ENCODE results near the gene B4GALNT1.

Gene B4GALNT1

GRCh38 chr12:57614948-57615500 is 18.0 kb downstream of the B4GALNT1 start:
- Histone ChIP-seq H3K27me3 (ENCODE audit: control insufficient read depth, insufficient read depth, low read length) (peaks cover 9% of the 10 kb centered on the region), H3K27ac (ENCODE audit: low read depth, low read length) (no peak overlapping the region), H3K4me1 (ENCODE audit: control insufficient read depth, insufficient read depth, low read length) (peaks cover 16% of the 10 kb centered on the region), H3K9ac (ENCODE audit: low read length) (no peak overlapping the region), H3K4me3 (ENCODE audit: low read length) (no peak overlapping the region), H3K36me3 (ENCODE audit: control insufficient read depth, insufficient read depth, low read length) (peaks cover 11% of the 10 kb centered on the region)

- H3K4me3 ChIP-seq (ENCODE audit: low read length), result peak overlapping the region; percentile 29
- peaks cover 11% of the 10 kb centered on the region for H3K36me3 ChIP-seq (ENCODE audit: control insufficient read depth, insufficient read depth, low read length)
- peaks cover 6% of the 10 kb centered on the region for H3K27me3 ChIP-seq (ENCODE audit: control insufficient read depth, insufficient read depth, low read length)
- peak overlapping the region; percentile 43 for H3K27ac ChIP-seq (ENCODE audit: low read depth, low read length)
- no peak overlapping the region for H3K9ac ChIP-seq (ENCODE audit: low read length)
- H3K4me1 ChIP-seq (ENCODE audit: control insufficient read depth, insufficient read depth, low read length), result peaks cover 17% of the 10 kb centered on the region
Measured at GRCh38 chr12:57614178-57614947, 18.6 kb downstream of the B4GALNT1 start.

GRCh38 chr12:57613427-57614109 is 19.4 kb downstream of the B4GALNT1 start:
- peaks cover 14% of the 10 kb centered on the region for H3K36me3 ChIP-seq (ENCODE audit: control insufficient read depth, insufficient read depth, low read length)
- H3K9ac ChIP-seq (ENCODE audit: low read length), result no peak overlapping the region
- peaks cover 6% of the 10 kb centered on the region for H3K27me3 ChIP-seq (ENCODE audit: control insufficient read depth, insufficient read depth, low read length)
- H3K27ac ChIP-seq (ENCODE audit: low read depth, low read length), result peak overlapping the region; percentile 43
- peak overlapping the region; percentile 29 for H3K4me3 ChIP-seq (ENCODE audit: low read length)
- H3K4me1 ChIP-seq (ENCODE audit: control insufficient read depth, insufficient read depth, low read length), result peaks cover 23% of the 10 kb centered on the region

- peaks cover 23% of the 10 kb centered on the region for H3K4me1 ChIP-seq (ENCODE audit: control insufficient read depth, insufficient read depth, low read length)
- H3K27me3 ChIP-seq (ENCODE audit: control insufficient read depth, insufficient read depth, low read length), result peaks cover 3% of the 10 kb centered on the region
- peaks cover 14% of the 10 kb centered on the region for H3K36me3 ChIP-seq (ENCODE audit: control insufficient read depth, insufficient read depth, low read length)
- H3K9ac ChIP-seq (ENCODE audit: low read length), result no peak overlapping the region
- peak overlapping the region; percentile 100 for H3K27ac ChIP-seq (ENCODE audit: low read depth, low read length)
- no peak overlapping the region for H3K4me3 ChIP-seq (ENCODE audit: low read length)
Measured at GRCh38 chr12:57612711-57613426, 20.1 kb downstream of the B4GALNT1 start.

GRCh38 chr12:57611827-57612710 is 20.9 kb downstream of the B4GALNT1 start:
- peak overlapping the region; percentile 24 for H3K9ac ChIP-seq (ENCODE audit: low read length)
- peak overlapping the region; percentile 100 for H3K27ac ChIP-seq (ENCODE audit: low read depth, low read length)
- peaks cover 23% of the 10 kb centered on the region for H3K4me1 ChIP-seq (ENCODE audit: control insufficient read depth, insufficient read depth, low read length)
- peaks cover 3% of the 10 kb centered on the region for H3K27me3 ChIP-seq (ENCODE audit: control insufficient read depth, insufficient read depth, low read length)
- peak overlapping the region; percentile 26 for H3K4me3 ChIP-seq (ENCODE audit: low read length)
- H3K36me3 ChIP-seq (ENCODE audit: control insufficient read depth, insufficient read depth, low read length), result peaks cover 14% of the 10 kb centered on the region

GRCh38 chr12:57611108-57611826 is 21.7 kb downstream of the B4GALNT1 start, which contains the start of gene ARHGEF25:
ARHGEF25 (plus strand) TSS chr12:57611435; CDS start chr12:57611895, 460 bp downstream.
- peaks cover 3% of the 10 kb centered on the region for H3K27me3 ChIP-seq (ENCODE audit: control insufficient read depth, insufficient read depth, low read length)

GRCh38 chr12:57610554-57611107 is 22.4 kb downstream of the B4GALNT1 start:
- H3K4me3 ChIP-seq (ENCODE audit: low read length), result peak overlapping the region; percentile 53
- H3K36me3 ChIP-seq (ENCODE audit: control insufficient read depth, insufficient read depth, low read length), result peaks cover 10% of the 10 kb centered on the region
- peaks cover 3% of the 10 kb centered on the region for H3K27me3 ChIP-seq (ENCODE audit: control insufficient read depth, insufficient read depth, low read length)
- peak overlapping the region; percentile 55 for H3K9ac ChIP-seq (ENCODE audit: low read length)
- peak overlapping the region; percentile 100 for H3K27ac ChIP-seq (ENCODE audit: low read depth, low read length)
- H3K4me1 ChIP-seq (ENCODE audit: control insufficient read depth, insufficient read depth, low read length), result peaks cover 25% of the 10 kb centered on the region

More at GRCh38 chr12:57611108-57611826, 21.7 kb downstream of the B4GALNT1 start, which contains the start of gene ARHGEF25:
- H3K36me3 ChIP-seq (ENCODE audit: control insufficient read depth, insufficient read depth, low read length), result peaks cover 14% of the 10 kb centered on the region
- peak within 1 kb of the TSS; percentile 53 for H3K4me3 ChIP-seq (ENCODE audit: low read length)
- H3K4me1 ChIP-seq (ENCODE audit: control insufficient read depth, insufficient read depth, low read length), result peaks cover 23% of the 10 kb centered on the region
- peak within 1 kb of the TSS; percentile 55 for H3K9ac ChIP-seq (ENCODE audit: low read length)
- peak within 1 kb of the TSS; percentile 100 for H3K27ac ChIP-seq (ENCODE audit: low read depth, low read length)

- Histone ChIP-seq H3K27ac (ENCODE audit: low read depth, low read length) (peak overlapping the region; percentile 100), H3K27me3 (ENCODE audit: control insufficient read depth, insufficient read depth, low read length) (peaks cover 3% of the 10 kb centered on the region), H3K9ac (ENCODE audit: low read length) (no peak overlapping the region), H3K4me1 (ENCODE audit: control insufficient read depth, insufficient read depth, low read length) (peaks cover 25% of the 10 kb centered on the region), H3K4me3 (ENCODE audit: low read length) (peak overlapping the region; percentile 53), H3K36me3 (ENCODE audit: control insufficient read depth, insufficient read depth, low read length) (peaks cover 9% of the 10 kb centered on the region)
Measured at GRCh38 chr12:57609781-57610553, 23.0 kb downstream of the B4GALNT1 start.

- H3K9ac ChIP-seq (ENCODE audit: low read length), result no peak overlapping the region
- peak overlapping the region; percentile 46 for H3K4me3 ChIP-seq (ENCODE audit: low read length)
- peaks cover 6% of the 10 kb centered on the region for H3K36me3 ChIP-seq (ENCODE audit: control insufficient read depth, insufficient read depth, low read length)
- peaks cover 25% of the 10 kb centered on the region for H3K4me1 ChIP-seq (ENCODE audit: control insufficient read depth, insufficient read depth, low read length)
- H3K27me3 ChIP-seq (ENCODE audit: control insufficient read depth, insufficient read depth, low read length), result peaks cover 3% of the 10 kb centered on the region
- peak overlapping the region; percentile 100 for H3K27ac ChIP-seq (ENCODE audit: low read depth, low read length)
Measured at GRCh38 chr12:57609101-57609780, 23.8 kb downstream of the B4GALNT1 start.
